CD14-positive monocyte (primary cell): ENCODE results near the gene ZNF502. TPM values are rescaled to one million over a fixed set of nuclear protein-coding genes. Genes with fewer than 3 reads are reported as not detected.

ENCODE experiments used
- DNase-seq, 3 donors: peaks; one replicate each; pipeline ENCODE4 v3.0.0-alpha.2; 2011 to 2022
- H2AFZ ChIP-seq: 2 replicates; pipeline ENCODE4 v1.6.0; 2012; ENCODE audit warnings: mild to moderate bottlenecking, low read depth, low read length, inconsistent platforms; ENCODE audit not compliant: insufficient read depth, poor library complexity, severe bottlenecking
- H3K27ac ChIP-seq, 2 donors: 1 replicate in 1 of 2; 2 replicates in 1 of 2; pipeline ENCODE4 v1.5.1; 2012 to 2013; ENCODE audit warnings: low read length in 2 of 2, control low read depth in 1 of 2, inconsistent platforms in 1 of 2, low read depth in 1 of 2, mild to moderate bottlenecking in 1 of 2
- H3K27me3 ChIP-seq, 2 donors: one replicate each; pipeline versions ENCODE4 v1.6.0 to v1.6.1; 2011 to 2013; ENCODE audit warnings: low read length in 2 of 2; ENCODE audit not compliant: control insufficient read depth in 2 of 2, insufficient read depth in 2 of 2
- H3K36me3 ChIP-seq, 2 donors: replicated peaks in 1 of 2; 1 replicate in 1 of 2; 2 replicates in 1 of 2; pipeline versions ENCODE4 v1.5.1 to v1.6.1; 2012 to 2013; ENCODE audit warnings: low read length in 2 of 2, control low read depth in 1 of 2, inconsistent platforms in 1 of 2, mild to moderate bottlenecking in 1 of 2; ENCODE audit not compliant: insufficient read depth in 2 of 2, control insufficient read depth in 1 of 2
- H3K4me1 ChIP-seq, 2 donors: 1 replicate in 1 of 2; 2 replicates in 1 of 2; pipeline versions ENCODE4 v1.5.1 to v1.6.1; 2012 to 2013; ENCODE audit warnings: low read length in 2 of 2, control low read depth in 1 of 2, inconsistent platforms in 1 of 2, mild to moderate bottlenecking in 1 of 2, moderate library complexity in 1 of 2; ENCODE audit not compliant: insufficient read depth in 2 of 2, control insufficient read depth in 1 of 2
- H3K4me2 ChIP-seq: replicated peaks from 2 replicates; pipeline ENCODE3; 2012; ENCODE audit warnings: low read length, moderate library complexity, mild to moderate bottlenecking; ENCODE audit not compliant: poor library complexity, severe bottlenecking; ENCODE audit errors: extremely low read depth
- H3K4me3 ChIP-seq, 3 experiments: fragments of 200-600 bp in 1 of 3; sonication (generic) in 1 of 3; replicated peaks in 1 of 3; 1 replicate in 2 of 3; 2 replicates in 1 of 3; pipeline ENCODE4 v1.5.1; 2011 to 2013; ENCODE audit warnings: low read length in 3 of 3, mild to moderate bottlenecking in 3 of 3, control low read depth in 2 of 3, low read depth in 2 of 3, inconsistent platforms in 1 of 3, moderate library complexity in 1 of 3
- H3K79me2 ChIP-seq: 2 replicates; pipeline ENCODE4 v1.6.0; 2012; ENCODE audit warnings: mild to moderate bottlenecking, control low read depth, inconsistent platforms, low read length, moderate library complexity; ENCODE audit not compliant: insufficient read depth
- H3K9ac ChIP-seq: 2 replicates; pipeline ENCODE4 v1.6.0; 2017; ENCODE audit warnings: low read length, mild to moderate bottlenecking; ENCODE audit not compliant: insufficient read depth, poor library complexity, severe bottlenecking
- H3K9me3 ChIP-seq, 2 donors: replicated peaks in 1 of 2; 1 replicate in 1 of 2; 2 replicates in 1 of 2; pipeline versions ENCODE4 v1.5.1 to v1.6.1; 2012 to 2013; ENCODE audit warnings: low read length in 2 of 2, control low read depth in 1 of 2; ENCODE audit not compliant: control insufficient read depth in 1 of 2, insufficient read depth in 1 of 2
- H4K20me1 ChIP-seq: 2 replicates; pipeline ENCODE4 v1.6.0; 2012; ENCODE audit warnings: mild to moderate bottlenecking, low read length, control low read depth, moderate library complexity; ENCODE audit not compliant: insufficient read depth
- H3K27ac Mint-ChIP-seq, 7 donors: one replicate each; pipeline ENCODE4 v1.8.0; 2020; ENCODE audit warnings: mild to moderate bottlenecking in 7 of 7, mixed read lengths in 7 of 7, moderate library complexity in 6 of 7, inconsistent platforms in 2 of 7
- H3K27me3 Mint-ChIP-seq, 3 donors: one replicate each; pipeline ENCODE4 v1.8.0; 2021 to 2022; ENCODE audit warnings: low read depth in 3 of 3, mild to moderate bottlenecking in 3 of 3, mixed read lengths in 3 of 3, moderate library complexity in 3 of 3, inconsistent platforms in 1 of 3
- H3K36me3 Mint-ChIP-seq, 2 donors: one replicate each; pipeline ENCODE4 v1.8.0; 2020; ENCODE audit warnings: mixed read lengths in 2 of 2, inconsistent platforms in 1 of 2, mild to moderate bottlenecking in 1 of 2
- H3K4me1 Mint-ChIP-seq: one replicate; pipeline ENCODE4 v1.8.0; 2020; ENCODE audit warnings: mild to moderate bottlenecking, mixed read lengths
- H3K4me3 Mint-ChIP-seq, 2 donors: one replicate each; pipeline ENCODE4 v1.8.0; 2020; ENCODE audit warnings: mild to moderate bottlenecking in 2 of 2, mixed read lengths in 2 of 2, moderate library complexity in 1 of 2
- H3K9me3 Mint-ChIP-seq, 7 donors: one replicate each; pipeline ENCODE4 v1.8.0; 2020 to 2022; ENCODE audit warnings: mixed read lengths in 7 of 7, mild to moderate bottlenecking in 6 of 7, moderate library complexity in 6 of 7, inconsistent platforms in 2 of 7
- CTCF ChIP-seq: fragments of 200-600 bp; IDR thresholded peaks from one replicate; pipeline ENCODE4 v1.8.0; 2022; ENCODE audit warnings: antibody characterized with exemption, mild to moderate bottlenecking
- WGBS: methylation state at CpG from one replicate; pipeline ENCODE4 v1.1.5; 2013; ENCODE audit warnings: missing lambda C conversion rate; ENCODE audit not compliant: insufficient coverage; 5-methylcytosine and 5-hydroxymethylcytosine counted together
- intact Hi-C, 2 donors: fragments of 100-400 bp; cut with micrococcal nuclease; formaldehyde crosslinking; loops; one replicate each; pipeline versions ENCODE4 v1.15.0 to v1.15.1; 2023
- polyA plus RNA-seq, 3 donors: library from polyadenylated mRNA; depleted of rRNA in 1 of 3; unstranded in 2 of 3; stranded (reverse) in 1 of 3; fragments of 300-500 nt in 2 of 3; fragments of >200 nt in 1 of 3; fragmentation: Illumina TruSeq in 2 of 3; gene quantifications; 1 replicate in 2 of 3; 2 replicates in 1 of 3; pipeline ENCODE4 v1.2.3, GENCODE V29; 2012 to 2021

ZNF502 gene
- polyA plus RNA-seq, 3 donors: 0.20 to 0.28 (median 0.23) TPM

DNA sequence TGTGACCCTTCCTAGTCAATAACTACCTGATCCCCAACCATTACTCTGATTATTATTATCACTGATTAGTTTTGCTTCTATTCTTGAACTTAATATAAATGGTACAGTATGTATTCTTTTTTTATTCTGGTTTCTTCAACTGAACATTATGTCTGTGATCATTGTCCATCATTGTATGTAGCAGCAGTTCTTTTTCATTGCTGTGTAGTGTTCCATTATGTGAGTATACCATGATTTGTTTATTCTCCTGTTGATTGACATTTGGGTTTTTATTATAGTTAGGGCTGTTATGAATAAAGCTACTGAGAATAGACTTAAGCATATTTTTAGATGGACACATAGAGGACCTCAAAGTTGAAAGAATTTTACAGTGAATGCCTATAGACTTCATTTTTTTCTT is 51.8 kb downstream of the ZNF502 start:
- peaks cover 37 to 49% of the 10 kb centered on the region in 2 donors for H3K36me3 Mint-ChIP-seq
- no peaks in the 10 kb centered on the region for H4K20me1 ChIP-seq

DNA sequence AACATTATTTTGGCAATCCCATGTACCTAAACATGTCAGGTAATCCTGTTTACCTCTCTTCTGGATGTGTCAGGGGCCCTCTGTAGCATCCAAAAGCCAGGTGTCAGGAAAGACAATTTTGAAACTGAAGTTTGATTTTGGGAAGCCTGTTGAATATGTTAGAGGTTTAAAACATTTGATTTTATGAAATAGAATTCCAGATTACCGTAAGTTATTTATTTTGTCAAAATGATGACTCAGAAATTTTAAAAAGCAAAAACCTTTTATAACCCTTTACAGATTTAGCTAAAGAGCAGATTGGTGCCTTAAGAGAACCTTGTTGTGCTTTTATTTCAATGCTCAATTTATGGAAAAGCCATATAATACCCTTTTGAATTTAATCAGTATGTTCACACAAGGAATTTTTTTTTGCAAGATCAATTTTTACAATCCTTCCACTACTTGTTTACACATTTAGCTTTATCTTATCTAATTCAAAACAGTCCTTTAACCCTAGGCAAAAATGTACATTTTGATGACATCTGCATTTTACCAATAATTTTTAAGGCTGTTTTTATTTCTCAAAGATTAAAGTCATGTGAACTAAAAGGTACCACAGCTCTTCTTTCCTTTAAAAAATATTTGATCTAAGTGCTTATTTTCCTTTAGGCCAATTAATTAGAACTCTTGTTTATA is 59.1 kb downstream of the ZNF502 start:
- DNase-seq: no peak
- peaks cover 78% of the 10 kb centered on the region for H3K79me2 ChIP-seq
- H2AFZ ChIP-seq: no peak overlapping the region
- no peaks in the 10 kb centered on the region for H3K4me1 ChIP-seq
- intact Hi-C loops: no loop called here
- Mint-ChIP-seq H3K4me1 (no peaks in the 10 kb centered on the region), H3K4me3 (no peak overlapping the region), H3K36me3 (peaks cover 44 to 87% of the 10 kb centered on the region in 2 donors), H3K27me3 (no peaks in the 10 kb centered on the region), H3K27ac (no peak overlapping the region), H3K9me3 (peaks cover 20 to 81% (median 59%) of the 10 kb centered on the region in 7 donors)
- H3K27ac ChIP-seq: no peak overlapping the region
- H3K9me3 ChIP-seq: peaks cover 46 to 71% of the 10 kb centered on the region in 2 donors
- no peaks in the 10 kb centered on the region for H3K27me3 ChIP-seq
- H3K4me3 ChIP-seq: no peak overlapping the region
- TF ChIP-seq CTCF: no peak
- no peaks in the 10 kb centered on the region for H4K20me1 ChIP-seq
- H3K4me2 ChIP-seq: no peak overlapping the region
- no peak overlapping the region for H3K9ac ChIP-seq
- peaks cover 12 to 94% of the 10 kb centered on the region in 2 donors for H3K36me3 ChIP-seq
- no CpG with 5 or more reads among the region's 1 CpG for WGBS

More for the DNA sequence above, 51.8 kb downstream of the ZNF502 start:
- Mint-ChIP-seq H3K27ac (no peak overlapping the region), H3K4me3 (no peak overlapping the region), H3K9me3 (peaks cover 30 to 72% (median 50%) of the 10 kb centered on the region in 7 donors), H3K27me3 (peaks cover 0 to 1% (median 0%) of the 10 kb centered on the region in 3 donors), H3K4me1 (peaks cover 15% of the 10 kb centered on the region)
- Histone ChIP-seq H3K27me3 (no peaks in the 10 kb centered on the region), H3K36me3 (peaks cover 8 to 48% of the 10 kb centered on the region in 2 donors), H3K79me2 (peaks cover 85% of the 10 kb centered on the region), H3K9me3 (peaks cover 43 to 45% of the 10 kb centered on the region in 2 donors), H3K4me3 (no peak overlapping the region), H3K4me1 (peaks cover 14 to 19% of the 10 kb centered on the region in 2 donors), H3K27ac (no peak overlapping the region), H3K4me2 (no peak overlapping the region), H2AFZ (no peak overlapping the region), H3K9ac (no peak overlapping the region)
- DNase-seq: no peak
- intact Hi-C loops: loop anchor here (5.0 to 10.0 kb wide), 2 partner anchors 327 to 429 kb away; partner anchors contain the start of gene TCAIM (in 1 of the 2)
- TF ChIP-seq CTCF: no peak
